Erythroblast (primary cell): ENCODE data around the gene SPAG16.

Experiments
- GATA1 ChIP-seq: IDR thresholded peaks from 2 replicates; pipeline ENCODE4 v1.6.1; 2011; ENCODE audit warnings: low read depth, mild to moderate bottlenecking, control low read depth, low read length, moderate library complexity
- POLR2A ChIP-seq: IDR thresholded peaks from 2 replicates; pipeline ENCODE4 v1.6.1; 2011; ENCODE audit warnings: mild to moderate bottlenecking, low read length

DNA sequence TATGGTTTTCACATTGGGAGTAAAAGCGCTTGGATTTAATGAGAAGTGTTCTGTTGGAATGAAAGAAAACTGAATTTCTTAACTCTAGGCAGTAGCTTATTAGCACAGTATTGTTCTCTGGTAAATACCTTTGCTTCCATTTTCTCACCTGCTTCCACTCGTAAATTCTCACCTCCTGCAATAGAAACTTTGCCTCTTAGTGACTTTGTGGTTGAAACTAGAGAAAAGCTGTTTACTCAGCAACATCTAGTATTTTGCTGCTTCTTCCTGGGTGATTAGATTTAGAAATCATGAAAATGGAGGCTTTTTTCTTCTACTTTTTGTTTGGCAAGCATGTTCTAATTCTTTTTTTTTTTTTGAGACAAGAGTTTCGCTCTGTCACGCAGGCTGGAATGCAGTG, 385.4 kb downstream of the SPAG16 start:
- TF ChIP-seq POLR2A (no peak), GATA1 (no peak)
